H9 (cell line): ENCODE data around the gene ADSS1. TPM values are rescaled to one million over a fixed set of nuclear protein-coding genes. Genes with fewer than 3 reads are reported as not detected.

Source experiments
- DNase-seq: peaks from one replicate; pipeline ENCODE4 v3.0.0-alpha.2; 2017
- H2AFZ ChIP-seq: one replicate; pipeline ENCODE4 v1.6.1; 2013; ENCODE audit warnings: mild to moderate bottlenecking, low read length, control low read depth, moderate library complexity
- H2AK5ac ChIP-seq: 2 replicates; pipeline ENCODE4 v1.6.1; 2013; ENCODE audit warnings: low read length, control low read depth, mixed read lengths; ENCODE audit not compliant: insufficient read length
- H2BK120ac ChIP-seq: one replicate; pipeline ENCODE4 v1.6.1; 2013; ENCODE audit warnings: low read depth, mild to moderate bottlenecking, low read length, control low read depth, inconsistent platforms; ENCODE audit not compliant: poor library complexity, severe bottlenecking
- H2BK12ac ChIP-seq: 2 replicates; pipeline ENCODE4 v1.6.1; 2013; ENCODE audit warnings: low read length, control low read depth, mixed read lengths, low read depth; ENCODE audit not compliant: insufficient read length
- H2BK15ac ChIP-seq: 2 replicates; pipeline ENCODE4 v1.6.1; 2013; ENCODE audit warnings: low read depth, low read length, control low read depth
- H2BK20ac ChIP-seq: one replicate; pipeline ENCODE4 v1.6.1; 2013; ENCODE audit warnings: low read depth, mild to moderate bottlenecking, low read length, control low read depth, inconsistent platforms; ENCODE audit not compliant: poor library complexity, severe bottlenecking
- H2BK5ac ChIP-seq: 2 replicates; pipeline ENCODE4 v1.6.1; 2013; ENCODE audit warnings: low read length, control low read depth, mixed read lengths; ENCODE audit not compliant: insufficient read length
- H3K14ac ChIP-seq: 2 replicates; pipeline ENCODE4 v1.6.1; 2013; ENCODE audit warnings: low read length, control low read depth; ENCODE audit not compliant: insufficient read depth
- H3K18ac ChIP-seq: 2 replicates; pipeline ENCODE4 v1.6.1; 2013; ENCODE audit warnings: low read depth, mild to moderate bottlenecking, mixed read lengths, low read length, control low read depth; ENCODE audit not compliant: insufficient read length
- H3K23ac ChIP-seq: 2 replicates; pipeline ENCODE4 v1.6.1; 2013; ENCODE audit warnings: low read length, control low read depth, mixed read lengths, low read depth; ENCODE audit not compliant: insufficient read length
- H3K23me2 ChIP-seq: 2 replicates; pipeline ENCODE4 v1.6.1; 2013; ENCODE audit warnings: low read depth, mild to moderate bottlenecking, mixed read lengths, low read length, control low read depth; ENCODE audit not compliant: insufficient read length, poor library complexity, severe bottlenecking
- H3K27ac ChIP-seq: 2 replicates; pipeline ENCODE4 v1.5.1; 2013; ENCODE audit warnings: low read length, control low read depth, mixed read lengths, low read depth; ENCODE audit not compliant: insufficient read length
- H3K27me3 ChIP-seq: 2 replicates; pipeline ENCODE4 v1.6.1; 2013; ENCODE audit warnings: low read length, control low read depth, inconsistent platforms; ENCODE audit not compliant: insufficient read depth
- H3K4ac ChIP-seq: 2 replicates; pipeline ENCODE4 v1.6.1; 2013; ENCODE audit warnings: low read depth, mild to moderate bottlenecking, control low read depth, inconsistent platforms, low read length, moderate library complexity
- H3K4me1 ChIP-seq: 2 replicates; pipeline ENCODE4 v1.6.1; 2013; ENCODE audit warnings: low read length, control low read depth, inconsistent platforms; ENCODE audit not compliant: insufficient read depth
- H3K4me2 ChIP-seq: 2 replicates; pipeline ENCODE4 v1.6.1; 2013; ENCODE audit warnings: low read length, control low read depth, mixed read lengths; ENCODE audit not compliant: insufficient read length, insufficient read depth
- H3K56ac ChIP-seq: 2 replicates; pipeline ENCODE4 v1.6.1; 2013; ENCODE audit warnings: low read depth, mild to moderate bottlenecking, mixed read lengths, low read length, control low read depth; ENCODE audit not compliant: insufficient read length
- H3K79me1 ChIP-seq: 2 replicates; pipeline ENCODE4 v1.6.1; 2013; ENCODE audit warnings: low read depth, mild to moderate bottlenecking, moderate library complexity, low read length, control low read depth, inconsistent platforms; ENCODE audit not compliant: insufficient read depth, poor library complexity, severe bottlenecking
- H3K79me2 ChIP-seq: 2 replicates; pipeline ENCODE4 v1.6.1; 2013; ENCODE audit warnings: low read length, control low read depth, inconsistent platforms; ENCODE audit not compliant: insufficient read depth
- H3K9ac ChIP-seq: 2 replicates; pipeline ENCODE4 v1.6.1; 2013; ENCODE audit warnings: low read length, control low read depth, mixed read lengths; ENCODE audit not compliant: insufficient read length; ENCODE audit errors: extremely low read depth
- H3K9me3 ChIP-seq: one replicate; pipeline ENCODE4 v1.6.1; 2013; ENCODE audit warnings: low read depth, low read length, inconsistent platforms; ENCODE audit not compliant: control insufficient read depth
- H3T11ph ChIP-seq: one replicate; pipeline ENCODE4 v1.6.1; 2013; ENCODE audit warnings: mild to moderate bottlenecking, low read length, control low read depth, inconsistent platforms
- H4K20me1 ChIP-seq: one replicate; pipeline ENCODE4 v1.6.1; 2013; ENCODE audit not compliant: control insufficient read depth, insufficient read length, insufficient read depth
- H4K5ac ChIP-seq: 2 replicates; pipeline ENCODE4 v1.6.1; 2013; ENCODE audit warnings: low read depth, mild to moderate bottlenecking, mixed read lengths, low read length, control low read depth; ENCODE audit not compliant: insufficient read length
- H4K8ac ChIP-seq: replicated peaks from 2 replicates; pipeline ENCODE4 v1.6.1; 2013; ENCODE audit warnings: low read length, control low read depth, mixed read lengths, low read depth; ENCODE audit not compliant: insufficient read length
- H4K91ac ChIP-seq: 2 replicates; pipeline ENCODE4 v1.6.1; 2013; ENCODE audit warnings: low read depth, mild to moderate bottlenecking, moderate library complexity, mixed read lengths, low read length, control low read depth; ENCODE audit not compliant: insufficient read length
- H3K27ac Mint-ChIP-seq, 3 experiments: 2 replicates in 2 of 3; 3 replicates in 1 of 3; pipeline ENCODE4 v1.8.0; 2020 to 2021; ENCODE audit warnings: mixed read lengths in 3 of 3, mild to moderate bottlenecking in 1 of 3, moderate library complexity in 1 of 3
- H3K27me3 Mint-ChIP-seq: 2 replicates; pipeline ENCODE4 v1.8.0; 2021; ENCODE audit warnings: low read depth, mild to moderate bottlenecking, moderate library complexity, mixed read lengths
- H3K36me3 Mint-ChIP-seq, 3 experiments: 2 replicates in 2 of 3; 3 replicates in 1 of 3; pipeline ENCODE4 v1.8.0; 2020 to 2021; ENCODE audit warnings: low read depth in 3 of 3, mixed read lengths in 3 of 3; ENCODE audit not compliant: insufficient read depth in 1 of 3
- H3K4me1 Mint-ChIP-seq, 2 experiments: 2 replicates each; pipeline ENCODE4 v1.8.0; 2020; ENCODE audit warnings: mixed read lengths in 2 of 2
- H3K4me3 Mint-ChIP-seq, 2 experiments: 2 replicates in 1 of 2; 3 replicates in 1 of 2; pipeline ENCODE4 v1.8.0; 2020 to 2021; ENCODE audit warnings: mild to moderate bottlenecking in 2 of 2, mixed read lengths in 2 of 2, moderate library complexity in 1 of 2
- H3K9me3 Mint-ChIP-seq, 2 experiments: 2 replicates in 1 of 2; 3 replicates in 1 of 2; pipeline ENCODE4 v1.8.0; 2020; ENCODE audit warnings: mild to moderate bottlenecking in 2 of 2, mixed read lengths in 2 of 2, moderate library complexity in 1 of 2
- WGBS: extraction: QIAGEN DNeasy Blood & Tissue Kit; methylation state at CpG from one replicate; pipeline ENCODE4 v1.1.7; 2013; ENCODE audit warnings: missing lambda C conversion rate, low lambda C conversion rate, mixed read lengths; ENCODE audit not compliant: insufficient read length; ENCODE audit errors: extremely low coverage; 5-methylcytosine and 5-hydroxymethylcytosine counted together
- total RNA-seq: library from RNA; stranded (reverse); gene quantifications from 2 replicates; pipeline ENCODE4 v1.2.1, GENCODE V29; 2021
- TF ChIP-seq, protein P1 (sequence below): fragments of 200-600 bp; sonication (generic); conservative IDR thresholded peaks from 3 replicates; pipeline ENCODE4 v1.8.0; 2021; ENCODE audit warnings: antibody characterized with exemption, mild to moderate bottlenecking

The ADSS1 gene
- total RNA-seq, 1 experiment from 2014 or later, result 8.5 TPM

DNA sequence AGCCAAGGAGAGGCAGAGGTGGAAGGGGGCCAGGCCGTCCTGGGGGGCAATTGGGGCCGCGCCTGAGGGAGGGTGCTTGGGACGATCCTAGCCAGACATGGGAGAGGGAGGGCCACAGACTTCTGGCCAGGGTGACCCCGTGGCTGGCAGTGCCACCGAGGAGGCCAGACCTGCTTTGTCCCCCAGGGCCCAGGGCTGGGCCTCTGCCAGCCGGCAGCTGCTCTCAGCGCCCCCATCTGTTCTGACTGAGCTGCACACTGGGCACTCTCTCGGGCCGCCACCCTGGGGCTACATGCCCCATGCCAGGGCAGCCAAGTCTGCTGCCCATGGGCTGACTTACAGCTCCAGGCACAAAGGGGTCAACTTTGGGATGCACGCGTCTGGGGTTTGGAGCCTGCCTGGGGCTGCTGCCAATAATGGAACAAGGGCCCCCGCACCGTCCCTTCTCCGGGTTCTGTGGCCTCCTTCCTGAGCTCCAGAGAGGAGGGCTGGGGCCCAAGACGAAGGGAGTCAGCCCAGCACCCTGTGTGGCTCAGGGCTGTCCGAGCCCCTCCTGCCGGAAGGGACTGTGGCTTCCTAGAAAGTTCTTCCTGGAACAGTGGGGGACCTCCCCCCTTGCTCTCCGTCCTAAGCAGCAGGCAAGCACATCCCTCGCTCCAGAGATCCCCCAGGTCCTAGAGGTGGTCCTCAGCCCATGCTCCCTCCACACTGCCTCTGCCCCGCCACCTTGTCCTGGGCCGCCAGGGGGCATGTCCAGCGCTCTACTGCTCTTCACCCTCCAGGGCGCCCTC lies 1.1 kb downstream of the ADSS1 start:
- Histone ChIP-seq H2BK5ac (no peak overlapping the region), H3K4me2 (peak overlapping the region; percentile 63), H2AK5ac (no peak overlapping the region), H3K79me2 (no peaks in the 10 kb centered on the region), H4K5ac (no peak overlapping the region), H3K27ac (no peak overlapping the region), H3K56ac (no peak overlapping the region), H3T11ph (no peak overlapping the region), H2BK12ac (no peak overlapping the region), H3K79me1 (no peaks in the 10 kb centered on the region), H3K4ac (no peak overlapping the region), H2BK20ac (no peak overlapping the region), H3K23me2 (no peaks in the 10 kb centered on the region), H4K20me1 (peaks cover 5% of the 10 kb centered on the region), H2AFZ (no peak overlapping the region), H3K18ac (no peak overlapping the region), H4K91ac (no peak overlapping the region), H2BK15ac (no peak overlapping the region), H3K14ac (no peak overlapping the region), H4K8ac (no peak overlapping the region), H3K9me3 (no peaks in the 10 kb centered on the region), H3K23ac (no peak overlapping the region), H2BK120ac (no peak overlapping the region), H3K4me1 (no peaks in the 10 kb centered on the region), H3K9ac (no peak overlapping the region), H3K27me3 (no peaks in the 10 kb centered on the region; the same call in 1 of the 2 replicates)
- DNase-seq, result peak; percentile 82
- Mint-ChIP-seq H3K27ac (no peak overlapping the region; a peak in 1 of 7 replicates), H3K4me3 (peak overlapping the region; percentile 65 to 79), H3K9me3 (peaks cover 0 to 3% of the 10 kb centered on the region in 2 experiments; a peak in 1 of 5 replicates), H3K4me1 (peaks cover 6 to 9% of the 10 kb centered on the region in 2 experiments), H3K36me3 (peaks cover 0 to 3% (median 0%) of the 10 kb centered on the region in 3 experiments; a peak in 2 of 7 replicates), H3K27me3 (peaks cover 29% of the 10 kb centered on the region)
- no CpG with 5 or more reads among the region's 24 CpGs for WGBS
- TF ChIP-seq, protein P1, sequence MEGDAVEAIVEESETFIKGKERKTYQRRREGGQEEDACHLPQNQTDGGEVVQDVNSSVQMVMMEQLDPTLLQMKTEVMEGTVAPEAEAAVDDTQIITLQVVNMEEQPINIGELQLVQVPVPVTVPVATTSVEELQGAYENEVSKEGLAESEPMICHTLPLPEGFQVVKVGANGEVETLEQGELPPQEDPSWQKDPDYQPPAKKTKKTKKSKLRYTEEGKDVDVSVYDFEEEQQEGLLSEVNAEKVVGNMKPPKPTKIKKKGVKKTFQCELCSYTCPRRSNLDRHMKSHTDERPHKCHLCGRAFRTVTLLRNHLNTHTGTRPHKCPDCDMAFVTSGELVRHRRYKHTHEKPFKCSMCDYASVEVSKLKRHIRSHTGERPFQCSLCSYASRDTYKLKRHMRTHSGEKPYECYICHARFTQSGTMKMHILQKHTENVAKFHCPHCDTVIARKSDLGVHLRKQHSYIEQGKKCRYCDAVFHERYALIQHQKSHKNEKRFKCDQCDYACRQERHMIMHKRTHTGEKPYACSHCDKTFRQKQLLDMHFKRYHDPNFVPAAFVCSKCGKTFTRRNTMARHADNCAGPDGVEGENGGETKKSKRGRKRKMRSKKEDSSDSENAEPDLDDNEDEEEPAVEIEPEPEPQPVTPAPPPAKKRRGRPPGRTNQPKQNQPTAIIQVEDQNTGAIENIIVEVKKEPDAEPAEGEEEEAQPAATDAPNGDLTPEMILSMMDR, result peak; percentile 54
